HepG2 (cell line): Measurements from ENCODE around the gene KCTD6. TPM values are rescaled to one million over a fixed set of nuclear protein-coding genes. Genes with fewer than 3 reads are reported as not detected.

Source experiments
- ATF3 ChIP-seq: sonication (generic); formaldehyde crosslinking; IDR thresholded peaks from 2 replicates; pipeline ENCODE4 v1.4.0; 2020; ENCODE audit warnings: missing genetic modification reagents
- CBX5 ChIP-seq: sonication (generic); formaldehyde crosslinking; IDR thresholded peaks from 2 replicates; pipeline ENCODE4 v1.4.0; 2020; ENCODE audit warnings: missing genetic modification reagents, borderline replicate concordance
- CENPBD1 ChIP-seq: sonication (generic); formaldehyde crosslinking; IDR thresholded peaks from 2 replicates; pipeline ENCODE4 v1.8.0; 2022; ENCODE audit warnings: missing genetic modification reagents, low read depth, mild to moderate bottlenecking, borderline replicate concordance
- CSRNP2 ChIP-seq: sonication (generic); formaldehyde crosslinking; conservative IDR thresholded peaks from 2 replicates; pipeline ENCODE4 v1.8.0; 2022; ENCODE audit warnings: low read depth, missing genetic modification reagents
- ELF4 ChIP-seq: sonication (generic); formaldehyde crosslinking; IDR thresholded peaks from 2 replicates; pipeline ENCODE4 v1.5.0; 2020; ENCODE audit warnings: missing genetic modification reagents, mild to moderate bottlenecking, moderate library complexity, borderline replicate concordance
- FOXC1 ChIP-seq: sonication (generic); formaldehyde crosslinking; IDR thresholded peaks from 2 replicates; pipeline ENCODE4 v1.8.0; 2022; ENCODE audit warnings: mild to moderate bottlenecking, missing genetic modification reagents, borderline replicate concordance
- HHEX ChIP-seq: IDR thresholded peaks from 2 replicates; pipeline ENCODE4 v1.6.1; 2016; ENCODE audit warnings: control low read depth
- MAF1 ChIP-seq: sonication (generic); formaldehyde crosslinking; IDR thresholded peaks from 2 replicates; pipeline ENCODE4 v1.5.0; 2020; ENCODE audit warnings: missing genetic modification reagents, borderline replicate concordance
- PHB2 ChIP-seq: fragments of 450-650 bp; IDR thresholded peaks from 2 replicates; pipeline ENCODE4 v1.6.1; 2018; ENCODE audit not compliant: partially characterized antibody
- POLR2A ChIP-seq, 2 experiments: IDR thresholded peaks; 2 replicates each; pipeline ENCODE4 v1.6.1; 2011; ENCODE audit warnings: low read depth in 2 of 2, low read length in 2 of 2, mild to moderate bottlenecking in 1 of 2, moderate library complexity in 1 of 2; ENCODE audit not compliant: insufficient read depth in 1 of 2
- POLR2AphosphoS2 ChIP-seq: IDR thresholded peaks from 2 replicates; pipeline ENCODE4 v1.6.1; 2011; ENCODE audit warnings: low read depth, low read length, improper control_type of control experiment
- SMAD3 ChIP-seq: sonication (generic); formaldehyde crosslinking; IDR thresholded peaks from 2 replicates; pipeline ENCODE4 v1.4.0; 2020; ENCODE audit warnings: missing genetic modification reagents
- ZBTB33 ChIP-seq: sonication (generic); formaldehyde crosslinking; IDR thresholded peaks from 2 replicates; pipeline ENCODE4 v1.4.0; 2020; ENCODE audit warnings: missing genetic modification reagents
- ZBTB34 ChIP-seq: sonication (generic); formaldehyde crosslinking; IDR thresholded peaks from 2 replicates; pipeline ENCODE4 v1.8.0; 2022; ENCODE audit warnings: mild to moderate bottlenecking, missing genetic modification reagents
- ZFX ChIP-seq: sonication (generic); formaldehyde crosslinking; IDR thresholded peaks from 2 replicates; pipeline ENCODE4 v1.4.0; 2020; ENCODE audit warnings: mild to moderate bottlenecking, low read depth, missing genetic modification reagents, moderate library complexity
- ZNF317 ChIP-seq: sonication (generic); formaldehyde crosslinking; IDR thresholded peaks from 2 replicates; pipeline ENCODE4 v1.5.0; 2020; ENCODE audit warnings: mild to moderate bottlenecking, missing genetic modification reagents
- ZNF414 ChIP-seq: sonication (generic); formaldehyde crosslinking; IDR thresholded peaks from 2 replicates; pipeline ENCODE4 v1.5.0; 2020; ENCODE audit warnings: missing genetic modification reagents
- ZNF556 ChIP-seq: sonication (generic); formaldehyde crosslinking; IDR thresholded peaks from 2 replicates; pipeline ENCODE4 v1.4.0; 2020; ENCODE audit warnings: mild to moderate bottlenecking, missing genetic modification reagents, borderline replicate concordance
- ZNF75D ChIP-seq: sonication (generic); formaldehyde crosslinking; IDR thresholded peaks from 2 replicates; pipeline ENCODE4 v1.8.1; 2023; ENCODE audit warnings: missing genetic modification reagents, mild to moderate bottlenecking, borderline replicate concordance
- ZNF773 ChIP-seq: sonication (generic); formaldehyde crosslinking; IDR thresholded peaks from 2 replicates; pipeline ENCODE4 v1.4.0; 2020; ENCODE audit warnings: missing genetic modification reagents, borderline replicate concordance
- ZNF800 ChIP-seq: sonication (generic); formaldehyde crosslinking; IDR thresholded peaks from 2 replicates; pipeline ENCODE4 v1.4.0; 2020; ENCODE audit warnings: missing genetic modification reagents
- polyA plus RNA-seq, 8 experiments: library from polyadenylated mRNA; depleted of rRNA in 3 of 8; stranded (reverse) in 7 of 8; unstranded in 1 of 8; fragments of >200 nt; fragmentation: Illumina TruSeq in 4 of 8; extraction: Trizol in 4 of 8; gene quantifications; 2 replicates each; pipeline versions ENCODE4 v1.2.1 to v1.2.3, GENCODE V29; 2011 to 2016; ENCODE audit warnings: low read depth in 4 of 8, missing spikeins in 1 of 8, mixed read lengths in 1 of 8; ENCODE audit not compliant: insufficient read depth in 1 of 8
- total RNA-seq, 5 experiments: library from RNA; depleted of rRNA; stranded (reverse); fragments of >200 nt; fragmentation: Illumina TruSeq; extraction: Trizol; gene quantifications; 2 replicates each; pipeline ENCODE4 v1.2.3, GENCODE V29; 2016; ENCODE audit warnings: low read depth in 1 of 5

Gene KCTD6
- total and polyA plus RNA-seq, 2 of the 13 experiments (the other 11 are each of a cell fraction or from before 2014, with no cell fraction given), result 13.4 to 14.2 TPM

- TF ChIP-seq ZNF414 (CRISPR knock-in tag) (no peak), ELF4 (CRISPR knock-in tag) (no peak), CBX5 (CRISPR knock-in tag) (no peak), MAF1 (CRISPR knock-in tag) (no peak), CENPBD1 (CRISPR knock-in tag) (no peak), ZNF556 (CRISPR knock-in tag) (no peak; the same call in 1 of the 2 replicates), CSRNP2 (CRISPR knock-in tag) (no peak), PHB2 (no peak), FOXC1 (CRISPR knock-in tag) (no peak), ZFX (CRISPR knock-in tag) (peak; percentile 81), ZNF800 (CRISPR knock-in tag) (no peak), POLR2AphosphoS2 (no peak), HHEX (CRISPR knock-in tag) (no peak), POLR2A (IDR thresholded peaks at IDR 0.05; ENCODE audit: insufficient read depth in 1 of 2, low read depth in 2 of 2, low read length in 2 of 2) (peak in 1 of 2 experiments; percentile 40; a peak in 2 of 4 replicates), ZNF317 (CRISPR knock-in tag) (no peak), ZNF773 (CRISPR knock-in tag) (no peak), ZNF75D (no peak), SMAD3 (CRISPR knock-in tag) (no peak), ZBTB34 (CRISPR knock-in tag) (no peak), ATF3 (CRISPR knock-in tag) (no peak), ZBTB33 (CRISPR knock-in tag) (no peak)
Observed at GRCh38 chr3:58519668-58520402, 27.9 kb downstream of the KCTD6 start (continued).
